Endothelial cell of umbilical vein (primary cell): ENCODE data around the gene CASP9. TPM values are rescaled to one million over a fixed set of nuclear protein-coding genes. Genes with fewer than 3 reads are reported as not detected.

Experiments used
- BruUV-seq: library from RNA; stranded (reverse); fragments of 400-500 nt; replicated peaks from 2 replicates; lab custom pipeline; 2021; lab: Mats Ljungman, UMichigan
- CTCF ChIA-PET: fragments of 300-600, 350-600 bp; sonication (Branson Sonifier 250); formaldehyde crosslinking; loops from one replicate; lab custom pipeline; 2021; ENCODE audit warnings: antibody characterized with exemption, inconsistent platforms; lab: Charles Lee
- POLR2A ChIA-PET: fragments of 300-600, 350-600 bp; sonication (Branson Sonifier 250); formaldehyde crosslinking; loops from one replicate; lab custom pipeline; 2021; ENCODE audit warnings: antibody characterized with exemption, inconsistent platforms; lab: Charles Lee
- DNase-seq: peaks from one replicate; pipeline ENCODE4 v3.0.0-alpha.2; 2011; ENCODE audit warnings: low read depth, low spot score
- FAIRE-seq: peaks from 2 replicates; lab custom pipeline; 2011; peaks lifted over from hg19 to GRCh38; lab: Jason Lieb, UNC
- H2AFZ ChIP-seq: 2 replicates; pipeline ENCODE4 v1.6.0; 2012; ENCODE audit warnings: low read depth, low read length, control low read depth, inconsistent platforms
- H3K27ac ChIP-seq: 2 replicates; pipeline ENCODE4 v1.5.1; 2011; ENCODE audit warnings: low read depth, mild to moderate bottlenecking, control low read depth, low read length, moderate library complexity; ENCODE audit not compliant: insufficient read depth
- H3K27me3 ChIP-seq, 2 experiments: 2 replicates each; pipeline versions ENCODE4 v1.6.0 to v1.6.1; 2011; ENCODE audit warnings: low read length in 2 of 2, mixed read lengths in 1 of 2; ENCODE audit not compliant: control insufficient read depth in 2 of 2, insufficient read depth in 2 of 2
- H3K36me3 ChIP-seq, 2 experiments: 2 replicates in 1 of 2; 3 replicates in 1 of 2; pipeline ENCODE4 v1.5.1; 2011; ENCODE audit warnings: low read length in 2 of 2, mild to moderate bottlenecking in 1 of 2, moderate library complexity in 1 of 2; ENCODE audit not compliant: control insufficient read depth in 2 of 2, insufficient read depth in 2 of 2; ENCODE audit errors: extremely low read depth in 1 of 2
- H3K4me1 ChIP-seq: 3 replicates; pipeline ENCODE4 v1.5.1; 2011; ENCODE audit warnings: mild to moderate bottlenecking, low read length; ENCODE audit not compliant: control insufficient read depth, insufficient read depth; ENCODE audit errors: extremely low read depth
- H3K4me2 ChIP-seq: 2 replicates; pipeline ENCODE4 v1.6.1; 2011; ENCODE audit warnings: low read length, control low read depth, mixed read lengths; ENCODE audit not compliant: insufficient read depth
- H3K4me3 ChIP-seq, 3 experiments: fragments of 200-600 bp in 1 of 3; sonication (generic), shearing (Covaris generic) in 1 of 3; replicated peaks in 1 of 3; 2 replicates each; pipeline ENCODE4 v1.5.1; 2011 to 2016; ENCODE audit warnings: control low read depth in 3 of 3, low read length in 3 of 3, mild to moderate bottlenecking in 2 of 3, inconsistent platforms in 1 of 3, low read depth in 1 of 3, moderate library complexity in 1 of 3; ENCODE audit not compliant: insufficient read depth in 1 of 3
- H3K79me2 ChIP-seq: 2 replicates; pipeline ENCODE4 v1.6.0; 2012; ENCODE audit warnings: low read length, inconsistent platforms; ENCODE audit not compliant: control insufficient read depth, insufficient read depth
- H3K9ac ChIP-seq: replicated peaks from 2 replicates; pipeline ENCODE3; 2011; ENCODE audit warnings: low read length, control low read depth; ENCODE audit not compliant: insufficient read depth; ENCODE audit errors: extremely low read depth
- H3K9me1 ChIP-seq: replicated peaks from 3 replicates; pipeline ENCODE4 v1.6.0; 2011; ENCODE audit warnings: mild to moderate bottlenecking, low read length; ENCODE audit not compliant: control insufficient read depth, insufficient read depth; ENCODE audit errors: extremely low read depth
- H3K9me3 ChIP-seq: replicated peaks from 2 replicates; pipeline ENCODE4 v1.5.1; 2012; ENCODE audit warnings: low read length, inconsistent platforms; ENCODE audit not compliant: control insufficient read depth, insufficient read depth
- H4K20me1 ChIP-seq: replicated peaks from 2 replicates; pipeline ENCODE3; 2011; ENCODE audit warnings: mild to moderate bottlenecking, low read length; ENCODE audit not compliant: control insufficient read depth, insufficient read depth; ENCODE audit errors: extremely low read depth
- CTCF ChIP-seq, 2 donors: IDR thresholded peaks; 1 replicate in 1 of 2; 2 replicates in 1 of 2; pipeline ENCODE4 v1.5.1; 2011; ENCODE audit warnings: low read length in 2 of 2, mild to moderate bottlenecking in 2 of 2, moderate library complexity in 2 of 2, control low read depth in 1 of 2, inconsistent platforms in 1 of 2, low read depth in 1 of 2; ENCODE audit not compliant: insufficient read depth in 1 of 2; ENCODE audit errors: extremely low read depth in 1 of 2
- EZH2 ChIP-seq: IDR thresholded peaks from 2 replicates; pipeline ENCODE4 v1.6.1; 2012; ENCODE audit warnings: borderline replicate concordance, low read depth, mild to moderate bottlenecking, moderate library complexity, low read length, inconsistent platforms; ENCODE audit not compliant: severe bottlenecking
- FOS ChIP-seq: IDR thresholded peaks from 2 replicates; pipeline ENCODE4 v1.6.1; 2011; ENCODE audit warnings: mild to moderate bottlenecking, low read length, moderate library complexity, borderline replicate concordance; ENCODE audit not compliant: insufficient read depth
- GATA2 ChIP-seq: IDR thresholded peaks from 2 replicates; pipeline ENCODE4 v1.7.0; 2011; ENCODE audit warnings: low read depth, mild to moderate bottlenecking, moderate library complexity, mixed read lengths, low read length; ENCODE audit not compliant: insufficient read length, insufficient read depth
- JUN ChIP-seq: IDR thresholded peaks from 2 replicates; pipeline ENCODE4 v1.6.1; 2011; ENCODE audit warnings: borderline replicate concordance, low read depth; ENCODE audit not compliant: insufficient read length, insufficient read depth
- MYC ChIP-seq: IDR thresholded peaks from one replicate; pipeline ENCODE4 v1.6.1; 2011; ENCODE audit warnings: mild to moderate bottlenecking, low read depth, low read length
- POLR2A ChIP-seq: IDR thresholded peaks from 2 replicates; pipeline ENCODE4 v1.6.1; 2012; ENCODE audit warnings: low read depth, mild to moderate bottlenecking, control low read depth, low read length
- POLR2AphosphoS5 ChIP-seq: IDR thresholded peaks from 2 replicates; pipeline ENCODE4 v1.6.1; 2012; ENCODE audit warnings: low read depth, mild to moderate bottlenecking, control low read depth, low read length, moderate library complexity; ENCODE audit not compliant: insufficient read depth
- dilution Hi-C: fragments of 300-500 bp; cut with MboI; formaldehyde crosslinking; loops from one replicate; pipeline ENCODE4 v1.15.0; 2019; ENCODE audit warnings: low sequenced_read_pairs; ENCODE audit not compliant: extremely low pct_ligation_motif_present
- intact Hi-C: fragments of 100-400 bp; cut with micrococcal nuclease; formaldehyde crosslinking; loops from one replicate; pipeline ENCODE4 v1.10.0; 2022
- polyA plus RNA-seq, 4 experiments: library from polyadenylated mRNA; depleted of rRNA in 3 of 4; stranded (reverse) in 3 of 4; unstranded in 1 of 4; fragments of >200 nt; gene quantifications; 2 replicates each; pipeline versions ENCODE4 v1.2.1 to v1.2.3, GENCODE V29; 2011 to 2012; ENCODE audit warnings: missing spikeins in 1 of 4
- total RNA-seq: library from RNA; stranded (reverse); gene quantifications from 2 replicates; pipeline ENCODE4 v1.2.3, GENCODE V29; 2021
- TF ChIP-seq, protein P1 (sequence below): IDR thresholded peaks from 2 replicates; pipeline ENCODE4 v1.6.1; 2011; ENCODE audit not compliant: insufficient read depth, insufficient read length

The CASP9 gene
- total and polyA plus RNA-seq, 2 donors (not counting 3 experiments of a cell fraction or from before 2014, with no cell fraction given), result 10.5 to 14.1 TPM

GRCh38 chr1:15550573-15550972 is 26.6 kb upstream of the CASP9 start:
- BruUV-seq, result no TSS peak
- Histone ChIP-seq H2AFZ (no peak overlapping the region), H3K4me3 (no peak overlapping the region), H3K27me3 (no peaks in the 10 kb centered on the region), H3K27ac (no peak overlapping the region), H3K79me2 (no peaks in the 10 kb centered on the region), H4K20me1 (no peaks in the 10 kb centered on the region), H3K4me2 (no peak overlapping the region), H3K9me3 (no peaks in the 10 kb centered on the region), H3K9ac (no peak overlapping the region), H3K36me3 (peaks cover 7 to 14% of the 10 kb centered on the region in 2 experiments), H3K9me1 (no peaks in the 10 kb centered on the region), H3K4me1 (no peaks in the 10 kb centered on the region)
- CTCF ChIA-PET, result no interaction called here
- FAIRE-seq, result no peak
- TF ChIP-seq GATA2 (no peak), JUN (no peak), POLR2AphosphoS5 (no peak)
- TF ChIP-seq, protein P1, sequence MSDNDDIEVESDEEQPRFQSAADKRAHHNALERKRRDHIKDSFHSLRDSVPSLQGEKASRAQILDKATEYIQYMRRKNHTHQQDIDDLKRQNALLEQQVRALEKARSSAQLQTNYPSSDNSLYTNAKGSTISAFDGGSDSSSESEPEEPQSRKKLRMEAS, result no peak
- no peak for DNase-seq
- intact Hi-C loops, result no loop called here
- POLR2A ChIA-PET, result no interaction called here
- dilution Hi-C loops, result no loop called here

- DNase-seq (no peak), FAIRE-seq (no peak)
- no peak overlapping the region for H2AFZ ChIP-seq
- intact Hi-C loops, result no loop called here
- no peak overlapping the region for H3K9ac ChIP-seq
- H4K20me1 ChIP-seq, result no peaks in the 10 kb centered on the region
- H3K4me1 ChIP-seq, result no peaks in the 10 kb centered on the region
- ChIA-PET CTCF (interaction anchor here (1.7 kb wide), 1 partner anchor 12 kb away, joined by 5 read pairs; no protein-coding TSS in a partner anchor), POLR2A (interaction anchor here (0.6 kb wide), 1 partner anchor 248 kb away, joined by 6 read pairs; no protein-coding TSS in a partner anchor)
- dilution Hi-C loops, result no loop called here
- no peak overlapping the region for H3K4me2 ChIP-seq
- no peaks in the 10 kb centered on the region for H3K9me1 ChIP-seq
- no peaks in the 10 kb centered on the region for H3K9me3 ChIP-seq
- H3K79me2 ChIP-seq, result no peaks in the 10 kb centered on the region
- H3K36me3 ChIP-seq, result peaks cover 7 to 16% of the 10 kb centered on the region in 2 experiments
- H3K27me3 ChIP-seq, result no peaks in the 10 kb centered on the region
- BruUV-seq, result no TSS peak
- TF ChIP-seq GATA2 (no peak), CTCF (IDR thresholded peaks at IDR 0.05; ENCODE audit: extremely low read depth in 1 of 2, insufficient read depth in 1 of 2, low read depth in 1 of 2, low read length in 2 of 2) (no peak), MYC (no peak), POLR2A (no peak), FOS (no peak), JUN (no peak), EZH2 (no peak), POLR2AphosphoS5 (no peak)
- TF ChIP-seq, protein P1, result no peak
- no peak overlapping the region for H3K27ac ChIP-seq
- H3K4me3 ChIP-seq, result no peak overlapping the region
Measured at GRCh38 chr1:15546641-15547040, 22.6 kb upstream of the CASP9 start.
